Astrocyte of the cerebellum (primary cell): ENCODE data around the gene HK2.

Experiments used
- DNase-seq: peaks from one replicate; pipeline ENCODE4 v3.0.0-alpha.2; 2011; ENCODE audit warnings: low read depth
- H3K4me3 ChIP-seq: 2 replicates; pipeline ENCODE4 v1.5.1; 2011; ENCODE audit warnings: mild to moderate bottlenecking, low read depth, low read length, moderate library complexity
- CTCF ChIP-seq: IDR thresholded peaks from 2 replicates; pipeline ENCODE4 v1.5.1; 2012; ENCODE audit warnings: low read length, low read depth, moderate library complexity, mild to moderate bottlenecking; ENCODE audit errors: missing control alignments
- in situ Hi-C: cut with HindIII; loops from 2 replicates; pipeline ENCODE4 v1.10.0; 2017; ENCODE audit warnings: low sequenced_read_pairs

Gene HK2

GRCh38 chr2:74845217-74845751 is 11.4 kb downstream of the HK2 start:
- in situ Hi-C loops: no loop called here
- peak; percentile 76 for DNase-seq

DNA sequence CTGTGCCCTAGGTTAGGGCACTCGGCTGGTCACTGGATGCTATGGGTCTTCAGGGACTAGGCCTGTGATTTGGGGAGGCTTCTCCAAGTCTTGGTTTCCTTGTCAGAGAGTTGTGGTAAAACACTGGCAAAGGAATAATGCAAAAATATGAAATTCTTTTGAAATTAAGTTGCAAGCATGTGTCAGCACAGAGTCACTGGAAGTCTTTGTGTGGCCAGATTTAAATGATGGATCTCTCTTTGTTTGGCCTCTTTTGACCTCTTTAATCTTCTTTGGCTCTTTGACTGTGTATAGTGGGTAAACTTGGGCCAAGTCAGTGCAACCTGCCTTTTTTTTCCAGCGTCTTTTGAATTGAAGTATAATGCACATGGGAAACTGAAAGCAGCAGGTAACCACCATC is 12.1 kb downstream of the HK2 start:
- in situ Hi-C loops: no loop called here
- no peak for TF ChIP-seq CTCF
- H3K4me3 ChIP-seq: no peak overlapping the region
- DNase-seq: no peak

More at GRCh38 chr2:74845217-74845751, 11.4 kb downstream of the HK2 start:
- no peak for TF ChIP-seq CTCF
- no peak overlapping the region for H3K4me3 ChIP-seq

DNA sequence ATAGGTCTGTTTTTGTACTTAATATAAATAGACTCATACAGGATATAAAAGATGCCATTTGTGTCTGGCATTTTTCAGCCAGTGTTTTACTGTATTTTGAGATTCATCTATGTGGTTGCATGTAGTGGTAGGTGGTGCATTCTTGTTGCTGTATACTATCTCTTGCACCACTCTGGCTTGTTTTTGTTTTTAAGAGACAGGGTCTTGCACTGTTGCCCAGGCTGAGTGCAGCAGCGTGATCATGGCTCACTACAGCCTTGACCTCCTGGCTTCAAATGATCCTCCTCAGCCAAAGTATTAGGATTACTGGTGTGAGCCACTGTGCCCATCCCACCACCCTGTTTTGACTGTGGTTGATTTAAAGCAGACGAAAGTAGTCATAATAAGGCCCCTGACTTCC is 12.6 kb downstream of the HK2 start:
- DNase-seq: no peak
- no peak for TF ChIP-seq CTCF
- H3K4me3 ChIP-seq: no peak overlapping the region
- in situ Hi-C loops: no loop called here

GRCh38 chr2:74847070-74847858 is 13.3 kb downstream of the HK2 start:
- no peak overlapping the region for H3K4me3 ChIP-seq
- in situ Hi-C loops: no loop called here
- no peak for TF ChIP-seq CTCF
- DNase-seq: no peak

GRCh38 chr2:74849228-74849892 is 15.4 kb downstream of the HK2 start:
- no peak for TF ChIP-seq CTCF
- H3K4me3 ChIP-seq: no peak overlapping the region
- DNase-seq: no peak
- in situ Hi-C loops: no loop called here

DNA sequence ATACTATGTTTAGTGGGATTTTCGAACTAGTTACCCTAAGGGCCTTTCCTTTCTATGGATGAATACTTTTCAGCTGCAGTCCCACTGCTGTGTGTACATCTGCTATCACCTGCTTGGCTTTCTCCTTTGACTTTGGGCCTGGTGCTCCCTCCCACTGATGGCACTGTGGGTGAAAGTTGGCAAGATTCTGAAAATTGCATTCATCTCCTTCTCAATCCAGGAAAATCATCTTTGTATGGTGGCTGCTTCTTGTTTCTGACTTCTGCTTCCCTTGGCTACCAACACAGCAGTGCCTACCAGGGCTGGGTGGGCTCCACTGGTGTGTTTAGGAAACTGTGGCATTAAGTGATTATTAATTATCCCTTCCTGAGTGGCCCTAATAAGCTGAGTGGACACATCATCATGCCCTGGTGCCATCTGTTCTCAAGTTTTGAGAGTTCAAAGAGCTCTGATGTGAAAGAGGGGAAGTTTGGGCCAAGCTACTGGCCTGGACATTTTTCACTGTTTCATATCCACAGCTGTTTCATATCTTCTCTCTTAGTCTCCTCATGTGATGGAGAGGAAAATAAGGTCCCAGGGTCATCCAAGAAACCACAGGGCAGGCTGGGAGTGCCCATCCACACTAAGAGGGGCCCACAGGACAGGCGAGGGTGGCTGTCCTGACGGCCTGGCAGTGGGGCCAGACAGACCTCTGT is 16.7 kb downstream of the HK2 start:
- no peak overlapping the region for H3K4me3 ChIP-seq
- no peak for TF ChIP-seq CTCF
- DNase-seq: no peak
- in situ Hi-C loops: no loop called here
